HL-60 (cell line): ENCODE measurements around the gene AMHR2.

Experiments used
- GABPA ChIP-seq: IDR thresholded peaks from 2 replicates; pipeline ENCODE4 v1.6.1; 2012; ENCODE audit warnings: low read depth
- TF ChIP-seq, protein P1 (sequence below): IDR thresholded peaks from one replicate; pipeline ENCODE4 v1.5.1; 2011; ENCODE audit warnings: low read length, control low read depth, inconsistent platforms; ENCODE audit not compliant: insufficient read depth
- TF ChIP-seq, protein P2 (sequence below): IDR thresholded peaks from 2 replicates; pipeline ENCODE4 v1.6.1; 2012; ENCODE audit warnings: low read depth; ENCODE audit not compliant: insufficient replicate concordance

DNA sequence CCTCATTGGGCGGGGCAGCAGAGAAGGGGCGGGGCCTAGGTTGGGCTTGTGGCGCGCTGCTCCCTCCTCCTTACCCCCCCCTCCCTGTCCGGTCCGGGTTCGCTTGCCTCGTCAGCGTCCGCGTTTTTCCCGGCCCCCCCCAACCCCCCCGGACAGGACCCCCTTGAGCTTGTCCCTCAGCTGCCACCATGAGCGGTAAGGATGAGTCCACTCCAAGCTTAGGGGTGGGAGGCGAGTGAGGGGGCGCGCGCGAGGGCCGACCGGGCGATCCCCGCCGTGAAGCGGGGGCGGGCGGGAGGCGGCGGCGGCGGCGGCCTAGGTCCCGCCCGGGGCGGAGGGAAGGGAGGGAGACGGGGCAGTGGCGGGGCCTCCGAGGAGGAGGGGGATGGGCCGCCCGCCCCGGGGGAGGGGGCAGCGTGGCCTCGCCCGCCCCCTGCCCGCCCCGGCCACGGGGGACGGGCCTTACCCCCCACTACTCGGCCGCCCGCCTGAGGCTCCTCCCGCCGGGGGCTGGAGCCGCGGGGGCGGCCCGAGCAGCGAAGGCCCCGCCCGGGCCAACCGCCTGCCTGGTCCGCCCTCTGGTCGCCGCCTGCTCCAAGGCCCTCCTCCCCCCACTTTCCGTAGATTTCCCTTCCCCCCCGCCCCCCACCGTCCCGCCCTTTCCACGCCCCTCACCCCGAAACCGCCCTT is 43.4 kb upstream of the AMHR2 start, which contains the start of gene SP1:
- TF ChIP-seq, protein P1, sequence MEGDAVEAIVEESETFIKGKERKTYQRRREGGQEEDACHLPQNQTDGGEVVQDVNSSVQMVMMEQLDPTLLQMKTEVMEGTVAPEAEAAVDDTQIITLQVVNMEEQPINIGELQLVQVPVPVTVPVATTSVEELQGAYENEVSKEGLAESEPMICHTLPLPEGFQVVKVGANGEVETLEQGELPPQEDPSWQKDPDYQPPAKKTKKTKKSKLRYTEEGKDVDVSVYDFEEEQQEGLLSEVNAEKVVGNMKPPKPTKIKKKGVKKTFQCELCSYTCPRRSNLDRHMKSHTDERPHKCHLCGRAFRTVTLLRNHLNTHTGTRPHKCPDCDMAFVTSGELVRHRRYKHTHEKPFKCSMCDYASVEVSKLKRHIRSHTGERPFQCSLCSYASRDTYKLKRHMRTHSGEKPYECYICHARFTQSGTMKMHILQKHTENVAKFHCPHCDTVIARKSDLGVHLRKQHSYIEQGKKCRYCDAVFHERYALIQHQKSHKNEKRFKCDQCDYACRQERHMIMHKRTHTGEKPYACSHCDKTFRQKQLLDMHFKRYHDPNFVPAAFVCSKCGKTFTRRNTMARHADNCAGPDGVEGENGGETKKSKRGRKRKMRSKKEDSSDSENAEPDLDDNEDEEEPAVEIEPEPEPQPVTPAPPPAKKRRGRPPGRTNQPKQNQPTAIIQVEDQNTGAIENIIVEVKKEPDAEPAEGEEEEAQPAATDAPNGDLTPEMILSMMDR = no peak
- TF ChIP-seq, protein P2, sequence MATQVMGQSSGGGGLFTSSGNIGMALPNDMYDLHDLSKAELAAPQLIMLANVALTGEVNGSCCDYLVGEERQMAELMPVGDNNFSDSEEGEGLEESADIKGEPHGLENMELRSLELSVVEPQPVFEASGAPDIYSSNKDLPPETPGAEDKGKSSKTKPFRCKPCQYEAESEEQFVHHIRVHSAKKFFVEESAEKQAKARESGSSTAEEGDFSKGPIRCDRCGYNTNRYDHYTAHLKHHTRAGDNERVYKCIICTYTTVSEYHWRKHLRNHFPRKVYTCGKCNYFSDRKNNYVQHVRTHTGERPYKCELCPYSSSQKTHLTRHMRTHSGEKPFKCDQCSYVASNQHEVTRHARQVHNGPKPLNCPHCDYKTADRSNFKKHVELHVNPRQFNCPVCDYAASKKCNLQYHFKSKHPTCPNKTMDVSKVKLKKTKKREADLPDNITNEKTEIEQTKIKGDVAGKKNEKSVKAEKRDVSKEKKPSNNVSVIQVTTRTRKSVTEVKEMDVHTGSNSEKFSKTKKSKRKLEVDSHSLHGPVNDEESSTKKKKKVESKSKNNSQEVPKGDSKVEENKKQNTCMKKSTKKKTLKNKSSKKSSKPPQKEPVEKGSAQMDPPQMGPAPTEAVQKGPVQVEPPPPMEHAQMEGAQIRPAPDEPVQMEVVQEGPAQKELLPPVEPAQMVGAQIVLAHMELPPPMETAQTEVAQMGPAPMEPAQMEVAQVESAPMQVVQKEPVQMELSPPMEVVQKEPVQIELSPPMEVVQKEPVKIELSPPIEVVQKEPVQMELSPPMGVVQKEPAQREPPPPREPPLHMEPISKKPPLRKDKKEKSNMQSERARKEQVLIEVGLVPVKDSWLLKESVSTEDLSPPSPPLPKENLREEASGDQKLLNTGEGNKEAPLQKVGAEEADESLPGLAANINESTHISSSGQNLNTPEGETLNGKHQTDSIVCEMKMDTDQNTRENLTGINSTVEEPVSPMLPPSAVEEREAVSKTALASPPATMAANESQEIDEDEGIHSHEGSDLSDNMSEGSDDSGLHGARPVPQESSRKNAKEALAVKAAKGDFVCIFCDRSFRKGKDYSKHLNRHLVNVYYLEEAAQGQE = no peak
- no peak for TF ChIP-seq GABPA
